Measurements from ENCODE around the gene RCBTB2.
A peak's percentile ranks its signal among the peaks of the same experiment; 100 is the strongest.

Gene RCBTB2

GRCh38 chr13:48448959-48449614, 83.8 kb downstream of the RCBTB2 start:
- DNase-seq (ENCODE audit: low read depth), result peak; percentile 81
- H3K4me3 ChIP-seq (ENCODE audit: control insufficient read depth, low read depth, low read length), result no peak overlapping the region
- no peak for TF ChIP-seq CTCF (conservative IDR thresholded peaks at IDR 0.05; ENCODE audit: control insufficient read depth, insufficient read depth, low read depth, low read length)

GRCh38 chr13:48448285-48448958, 84.5 kb downstream of the RCBTB2 start:
- DNase-seq (ENCODE audit: low read depth), result no peak
- H3K4me3 ChIP-seq (ENCODE audit: control insufficient read depth, low read depth, low read length), result no peak overlapping the region
- no peak for TF ChIP-seq CTCF (conservative IDR thresholded peaks at IDR 0.05; ENCODE audit: control insufficient read depth, insufficient read depth, low read depth, low read length)

- H3K4me3 ChIP-seq (ENCODE audit: control insufficient read depth, low read depth, low read length), result no peak overlapping the region
- peak; percentile 83 for DNase-seq (ENCODE audit: low read depth)
- TF ChIP-seq CTCF (conservative IDR thresholded peaks at IDR 0.05; ENCODE audit: control insufficient read depth, insufficient read depth, low read depth, low read length), result no peak
These were observed 86.4 kb downstream of the RCBTB2 start for GRCh38 chr13:48446464-48446863.

- H3K4me3 ChIP-seq (ENCODE audit: control insufficient read depth, low read depth, low read length), result no peak overlapping the region
- TF ChIP-seq CTCF (conservative IDR thresholded peaks at IDR 0.05; ENCODE audit: control insufficient read depth, insufficient read depth, low read depth, low read length), result no peak
- no peak for DNase-seq (ENCODE audit: low read depth)
These were observed 89.3 kb downstream of the RCBTB2 start for GRCh38 chr13:48443442-48444208.
